ENCODE data around the gene FBXL19. TPM values are rescaled to one million over a fixed set of nuclear protein-coding genes. Genes with fewer than 3 reads are reported as not detected.

Gene FBXL19
- total and polyA plus RNA-seq, 2 of the 13 experiments (the other 11 are each of a cell fraction or from before 2014, with no cell fraction given), result 6.0 to 13.7 TPM

- TF ChIP-seq STAT6 (CRISPR knock-in tag; IDR thresholded peaks at IDR 0.05; ENCODE audit: borderline replicate concordance), result no peak
- peak; percentile 71; the same call in 1 of the 2 replicates for TF ChIP-seq RFXANK (CRISPR knock-in tag; IDR thresholded peaks at IDR 0.05)
- peak; percentile 96 for TF ChIP-seq E2F5 (CRISPR knock-in tag; conservative IDR thresholded peaks at IDR 0.05)
- TF ChIP-seq POGZ (CRISPR knock-in tag; IDR thresholded peaks at IDR 0.05), result peak; percentile 48; the same call in 1 of the 2 replicates
- TF ChIP-seq ZNF747 (CRISPR knock-in tag; IDR thresholded peaks at IDR 0.05; ENCODE audit: borderline replicate concordance), result peak; percentile 43; the same call in 1 of the 2 replicates
- TF ChIP-seq, protein P1, sequence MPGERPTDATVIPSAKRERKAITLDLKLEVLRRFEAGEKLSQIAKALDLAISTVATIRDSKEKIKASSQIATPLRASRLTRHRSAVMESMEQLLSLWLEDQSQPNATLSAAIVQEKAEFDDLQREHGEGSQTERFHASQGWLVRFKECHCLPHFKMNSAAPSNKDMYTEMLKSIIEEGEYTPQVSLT (CRISPR knock-in tag; IDR thresholded peaks at IDR 0.05; ENCODE audit: borderline replicate concordance, low read depth), result no peak
- TF ChIP-seq ZNF766 (CRISPR knock-in tag; IDR thresholded peaks at IDR 0.05; ENCODE audit: borderline replicate concordance), result peak; percentile 95
- TF ChIP-seq BCLAF1 (IDR thresholded peaks at IDR 0.05), result no peak
- peak; percentile 92 for TF ChIP-seq ZNF841 (CRISPR knock-in tag; IDR thresholded peaks at IDR 0.05; ENCODE audit: borderline replicate concordance)
- peak; percentile 90; the same call in 1 of the 2 replicates for TF ChIP-seq ZNF839 (CRISPR knock-in tag; IDR thresholded peaks at IDR 0.05; ENCODE audit: borderline replicate concordance)
- TF ChIP-seq ZNF441 (CRISPR knock-in tag; IDR thresholded peaks at IDR 0.05; ENCODE audit: borderline replicate concordance), result 0 out of 2 replicates have a peak, but pooled peaks have one; percentile 51
- peak; percentile 87; the same call in 1 of the 2 replicates for TF ChIP-seq MIER3 (CRISPR knock-in tag; IDR thresholded peaks at IDR 0.05; ENCODE audit: borderline replicate concordance)
- peak; percentile 84; the same call in 1 of the 2 replicates for TF ChIP-seq MTF2 (CRISPR knock-in tag; IDR thresholded peaks at IDR 0.05; ENCODE audit: borderline replicate concordance)
- peak; percentile 93; the same call in 1 of the 2 replicates for TF ChIP-seq SALL2 (CRISPR knock-in tag; IDR thresholded peaks at IDR 0.05)
- peak; percentile 97 for TF ChIP-seq NFIB (CRISPR knock-in tag; IDR thresholded peaks at IDR 0.05; ENCODE audit: borderline replicate concordance)
- peak; percentile 98 for TF ChIP-seq TEAD2 (CRISPR knock-in tag; IDR thresholded peaks at IDR 0.05)
- no peak for TF ChIP-seq ZNF703 (CRISPR knock-in tag; IDR thresholded peaks at IDR 0.05; ENCODE audit: borderline replicate concordance)
- peak; percentile 99 for TF ChIP-seq ARNT2 (CRISPR knock-in tag; IDR thresholded peaks at IDR 0.05; ENCODE audit: low read depth)
- TF ChIP-seq, protein P2, sequence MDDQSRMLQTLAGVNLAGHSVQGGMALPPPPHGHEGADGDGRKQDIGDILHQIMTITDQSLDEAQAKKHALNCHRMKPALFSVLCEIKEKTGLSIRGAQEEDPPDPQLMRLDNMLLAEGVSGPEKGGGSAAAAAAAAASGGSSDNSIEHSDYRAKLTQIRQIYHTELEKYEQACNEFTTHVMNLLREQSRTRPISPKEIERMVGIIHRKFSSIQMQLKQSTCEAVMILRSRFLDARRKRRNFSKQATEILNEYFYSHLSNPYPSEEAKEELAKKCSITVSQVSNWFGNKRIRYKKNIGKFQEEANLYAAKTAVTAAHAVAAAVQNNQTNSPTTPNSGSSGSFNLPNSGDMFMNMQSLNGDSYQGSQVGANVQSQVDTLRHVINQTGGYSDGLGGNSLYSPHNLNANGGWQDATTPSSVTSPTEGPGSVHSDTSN (CRISPR knock-in tag; IDR thresholded peaks at IDR 0.05; ENCODE audit: borderline replicate concordance), result 0 out of 2 replicates have a peak, but pooled peaks have one; percentile 45
- peak; percentile 94 for TF ChIP-seq ZNF781 (CRISPR knock-in tag; IDR thresholded peaks at IDR 0.05; ENCODE audit: borderline replicate concordance, not compliant biosample characterization)
These were observed 29.4 kb upstream of the FBXL19 start, which contains the start of gene BCL7C (continued) for GRCh38 chr16:30893744-30894539.

Data from HepG2 (cell line).